GM18502 (cell line): ENCODE results near the gene ADSL.

Source experiments
- ATAC-seq: cut with Tn5 transposase; IDR thresholded peaks from one replicate; pipeline ENCODE4 v1.9.1; 2021; ENCODE audit warnings: mild to moderate bottlenecking; ENCODE audit not compliant: unreplicated experiment, poor library complexity

The ADSL gene

GRCh38 chr22:40415531-40416266 lies 69.4 kb downstream of the ADSL start:
- ATAC-seq, result no peak

GRCh38 chr22:40416267-40416570 lies 69.9 kb downstream of the ADSL start:
- ATAC-seq, result no peak

GRCh38 chr22:40416636-40417035 lies 70.3 kb downstream of the ADSL start:
- no peak for ATAC-seq

- no peak for ATAC-seq
These were observed 70.7 kb downstream of the ADSL start for GRCh38 chr22:40417041-40417440.

GRCh38 chr22:40417881-40418280 lies 71.6 kb downstream of the ADSL start:
- ATAC-seq, result no peak

- no peak for ATAC-seq
These were observed 72.3 kb downstream of the ADSL start for GRCh38 chr22:40418366-40419201.

GRCh38 chr22:40419718-40420117 lies 73.4 kb downstream of the ADSL start:
- ATAC-seq, result no peak

GRCh38 chr22:40420341-40421081 lies 74.2 kb downstream of the ADSL start:
- ATAC-seq, result no peak

GRCh38 chr22:40421082-40421350 lies 74.7 kb downstream of the ADSL start:
- ATAC-seq, result no peak

GRCh38 chr22:40421941-40422340 lies 75.6 kb downstream of the ADSL start:
- ATAC-seq, result no peak

GRCh38 chr22:40422558-40423309 lies 76.4 kb downstream of the ADSL start:
- ATAC-seq, result no peak

GRCh38 chr22:40423310-40423688 lies 77.0 kb downstream of the ADSL start:
- ATAC-seq, result no peak

- no peak for ATAC-seq
These were observed 77.8 kb downstream of the ADSL start for GRCh38 chr22:40423882-40424640.

GRCh38 chr22:40425082-40425481 lies 78.8 kb downstream of the ADSL start:
- no peak for ATAC-seq

- no peak for ATAC-seq
These were observed 80.5 kb downstream of the ADSL start for GRCh38 chr22:40426594-40427333.

- ATAC-seq, result no peak
These were observed 82.5 kb downstream of the ADSL start for GRCh38 chr22:40428796-40429195.

GRCh38 chr22:40429481-40429880 lies 83.2 kb downstream of the ADSL start:
- ATAC-seq, result no peak

- no peak for ATAC-seq
These were observed 84.7 kb downstream of the ADSL start for GRCh38 chr22:40430991-40431390.

GRCh38 chr22:40432157-40432556 lies 85.9 kb downstream of the ADSL start:
- no peak for ATAC-seq
